Left lung (tissue), 10 donors: Measurements from ENCODE around the gene PRUNE1. TPM values are rescaled to one million over a fixed set of nuclear protein-coding genes. Genes with fewer than 3 reads are reported as not detected.

Experiments
- ATAC-seq: fragments of 200-7000 bp; cut with Tn5 transposase; one replicate; pipeline ENCODE4 v1.9.1; 2020; ENCODE audit warnings: moderate library complexity
- DNase-seq, 4 donors: peaks; one replicate each; pipeline ENCODE4 v3.0.0-alpha.2; 2013 to 2020
- H3K27ac ChIP-seq, 2 donors: fragments of 200-600 bp; sonication (generic) in 1 of 2; one replicate each; pipeline versions ENCODE4 v1.5.0 to v1.8.0; 2020 to 2021
- H3K27me3 ChIP-seq, 2 donors: fragments of 200-600 bp; sonication (generic) in 1 of 2; one replicate each; pipeline versions ENCODE4 v1.5.0 to v1.8.0; 2020 to 2021
- H3K36me3 ChIP-seq, 2 donors: fragments of 200-600 bp; sonication (generic) in 1 of 2; one replicate each; pipeline versions ENCODE4 v1.5.0 to v1.8.0; 2020 to 2021
- H3K4me1 ChIP-seq, 2 donors: fragments of 200-600 bp; one replicate each; pipeline ENCODE4 v1.8.0; 2021
- H3K4me3 ChIP-seq, 2 donors: fragments of 200-600 bp; sonication (generic) in 1 of 2; one replicate each; pipeline versions ENCODE4 v1.5.0 to v1.8.0; 2020 to 2021; ENCODE audit warnings: mild to moderate bottlenecking in 1 of 2
- H3K9me3 ChIP-seq, 2 donors: fragments of 200-600 bp; sonication (generic) in 1 of 2; one replicate each; pipeline versions ENCODE4 v1.5.0 to v1.8.0; 2020 to 2021
- intact Hi-C, 2 donors: fragments of 100-400 bp; cut with DNase I; formaldehyde crosslinking; loops; one replicate each; pipeline versions ENCODE4 v1.11.2 to v1.14.2; 2022
- polyA plus RNA-seq, 6 donors: library from polyadenylated mRNA; unstranded; fragments of 120-200 nt; gene quantifications; one replicate each; pipeline ENCODE4 v1.2.1, GENCODE V29; 2013; ENCODE audit not compliant: insufficient read length in 6 of 6
- total RNA-seq, 2 donors: library from RNA; stranded (reverse); fragmentation: NEBNext Ultra II Directional; extraction: Animal tissue kit (Norgen Biotek cat#: 25700); gene quantifications; one replicate each; pipeline ENCODE4 v1.2.1, GENCODE V29; 2021
- TF ChIP-seq, protein P1 (sequence below), 2 donors: fragments of 200-600 bp; sonication (generic) in 1 of 2; IDR thresholded peaks; one replicate each; pipeline versions ENCODE4 v1.5.0 to v1.8.0; 2021; ENCODE audit warnings: antibody characterized with exemption in 2 of 2
- donor health status: DM: no; HTN: yes; CAD: no.
- donor health status: DM: no; HTN: no; CAD: no.

Gene PRUNE1
- total and polyA plus RNA-seq, 8 donors: 15.1 to 42.7 (median 38.6) TPM

- Histone ChIP-seq H3K36me3 (no peaks in the 10 kb centered on the region), H3K27ac (peak overlapping the region; percentile 94 to 96), H3K4me3 (peak overlapping the region; percentile 58), H3K9me3 (no peaks in the 10 kb centered on the region), H3K4me1 (peaks cover 38 to 87% of the 10 kb centered on the region in 2 donors), H3K27me3 (no peaks in the 10 kb centered on the region)
- no peak for DNase-seq
- ATAC-seq: no peak
- intact Hi-C loops: no loop called here
- TF ChIP-seq, protein P1, sequence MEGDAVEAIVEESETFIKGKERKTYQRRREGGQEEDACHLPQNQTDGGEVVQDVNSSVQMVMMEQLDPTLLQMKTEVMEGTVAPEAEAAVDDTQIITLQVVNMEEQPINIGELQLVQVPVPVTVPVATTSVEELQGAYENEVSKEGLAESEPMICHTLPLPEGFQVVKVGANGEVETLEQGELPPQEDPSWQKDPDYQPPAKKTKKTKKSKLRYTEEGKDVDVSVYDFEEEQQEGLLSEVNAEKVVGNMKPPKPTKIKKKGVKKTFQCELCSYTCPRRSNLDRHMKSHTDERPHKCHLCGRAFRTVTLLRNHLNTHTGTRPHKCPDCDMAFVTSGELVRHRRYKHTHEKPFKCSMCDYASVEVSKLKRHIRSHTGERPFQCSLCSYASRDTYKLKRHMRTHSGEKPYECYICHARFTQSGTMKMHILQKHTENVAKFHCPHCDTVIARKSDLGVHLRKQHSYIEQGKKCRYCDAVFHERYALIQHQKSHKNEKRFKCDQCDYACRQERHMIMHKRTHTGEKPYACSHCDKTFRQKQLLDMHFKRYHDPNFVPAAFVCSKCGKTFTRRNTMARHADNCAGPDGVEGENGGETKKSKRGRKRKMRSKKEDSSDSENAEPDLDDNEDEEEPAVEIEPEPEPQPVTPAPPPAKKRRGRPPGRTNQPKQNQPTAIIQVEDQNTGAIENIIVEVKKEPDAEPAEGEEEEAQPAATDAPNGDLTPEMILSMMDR (IDR thresholded peaks at IDR 0.05): no peak
Observed at GRCh38 chr1:151005729-151006319, 2.4 kb upstream of the PRUNE1 start.

DNA sequence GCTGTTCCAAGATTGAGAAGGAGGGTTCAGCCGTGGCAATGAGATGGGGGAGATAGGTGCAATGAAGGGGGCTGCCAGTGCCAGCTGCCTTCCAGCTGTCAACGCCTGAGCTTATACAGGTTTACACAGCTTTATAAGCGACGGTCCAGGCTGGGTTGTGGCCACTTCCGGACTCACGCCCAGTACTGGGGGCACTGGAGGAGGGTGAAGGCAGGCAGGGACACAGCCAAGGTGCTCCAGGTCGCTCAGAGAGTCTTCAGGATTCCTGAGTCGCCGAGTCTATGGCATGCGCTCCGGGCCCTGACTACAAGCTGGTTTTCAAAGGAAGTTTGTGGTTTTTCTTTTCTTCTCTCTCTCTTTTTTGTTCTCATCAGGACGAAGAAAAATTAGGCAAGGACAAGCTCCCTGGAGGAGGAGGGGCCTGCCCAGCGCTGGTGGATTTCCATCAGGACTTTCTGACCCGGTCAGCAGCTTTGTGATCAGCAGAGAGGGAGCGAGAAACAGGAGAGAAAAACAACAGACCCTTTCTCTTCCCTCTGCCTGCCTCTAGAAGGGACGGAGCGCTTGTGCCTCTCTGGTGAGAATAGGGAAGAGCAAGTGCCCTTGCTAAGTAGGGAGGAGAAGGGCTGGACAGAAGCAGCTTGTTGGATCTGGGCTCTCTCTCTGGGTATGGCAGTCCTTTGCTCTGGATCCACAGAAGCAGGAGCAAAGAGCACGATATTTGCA, 1.8 kb upstream of the PRUNE1 start, which contains the start of gene MINDY1:
MINDY1 (minus strand) TSS at position 576 of the 726 bp plus-strand sequence. CDS start 4,285 bp downstream, outside the sequence.
- peak within 1 kb of the TSS; percentile 94 to 96 for H3K27ac ChIP-seq
- H3K27me3 ChIP-seq: no peaks in the 10 kb centered on the region
- peak; percentile 72 to 88 (median 78) for DNase-seq
- intact Hi-C loops: no loop called here
- H3K4me1 ChIP-seq: peaks cover 40 to 87% of the 10 kb centered on the region in 2 donors
- H3K9me3 ChIP-seq: no peaks in the 10 kb centered on the region
- TF ChIP-seq, protein P1 (IDR thresholded peaks at IDR 0.05): peak; percentile 27 to 38
- H3K4me3 ChIP-seq: peak within 1 kb of the TSS; percentile 58
- ATAC-seq: peak; percentile 66
- H3K36me3 ChIP-seq: no peaks in the 10 kb centered on the region

GRCh38 chr1:151007853-151008243, 401 bp upstream of the PRUNE1 start:
- H3K9me3 ChIP-seq: no peaks in the 10 kb centered on the region
- no peaks in the 10 kb centered on the region for H3K27me3 ChIP-seq
- peak overlapping the region; percentile 65 to 66 for H3K4me3 ChIP-seq
- H3K4me1 ChIP-seq: peaks cover 47 to 76% of the 10 kb centered on the region in 2 donors
- no peaks in the 10 kb centered on the region for H3K36me3 ChIP-seq
- intact Hi-C loops: no loop called here
- ATAC-seq: no peak
- DNase-seq: no peak
- TF ChIP-seq, protein P1 (IDR thresholded peaks at IDR 0.05): no peak
- peak overlapping the region; percentile 94 to 96 for H3K27ac ChIP-seq

- H3K27me3 ChIP-seq: no peaks in the 10 kb centered on the region
- no peaks in the 10 kb centered on the region for H3K36me3 ChIP-seq
- peak overlapping the region; percentile 94 to 96 for H3K27ac ChIP-seq
- no peaks in the 10 kb centered on the region for H3K9me3 ChIP-seq
- TF ChIP-seq, protein P1 (IDR thresholded peaks at IDR 0.05): no peak
- ATAC-seq: no peak
- no peak for DNase-seq
- H3K4me1 ChIP-seq: peaks cover 40 to 73% of the 10 kb centered on the region in 2 donors
- intact Hi-C loops: no loop called here
- peak overlapping the region; percentile 65 to 66 for H3K4me3 ChIP-seq
Observed at GRCh38 chr1:151009206-151009587, 948 bp downstream of the PRUNE1 start.

DNA sequence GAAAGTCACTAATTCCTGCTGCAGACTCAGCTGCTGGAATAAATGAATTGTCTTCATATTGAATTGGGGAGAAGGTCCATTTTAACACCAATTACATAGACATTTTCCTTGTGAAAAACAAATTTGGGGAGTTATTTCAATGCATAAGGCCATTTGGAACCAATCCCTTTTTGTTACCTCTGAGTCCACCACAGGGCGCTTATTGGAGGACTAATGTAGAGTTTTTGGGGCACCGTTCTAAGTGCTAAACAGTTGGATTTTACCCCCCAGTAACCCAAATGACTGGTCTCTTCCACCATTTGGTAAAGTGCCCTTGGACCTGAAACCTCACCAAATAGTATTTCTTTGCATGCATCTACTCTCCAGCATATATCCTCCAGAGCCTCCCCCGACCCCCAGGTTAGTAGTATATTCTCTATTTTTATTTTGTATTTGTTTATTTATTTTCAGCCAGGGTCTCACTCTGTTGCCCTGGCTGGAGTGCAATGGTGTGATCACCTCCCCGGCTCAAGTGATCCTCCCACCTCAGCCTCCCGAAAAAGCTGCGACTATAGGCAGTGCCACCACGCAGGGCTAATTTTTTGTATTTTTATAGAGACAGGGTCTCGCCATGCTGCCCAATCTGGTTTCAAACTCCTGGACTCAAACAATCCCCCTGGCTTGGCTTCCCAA, 1.6 kb downstream of the PRUNE1 start:
- TF ChIP-seq, protein P1 (IDR thresholded peaks at IDR 0.05): no peak
- Histone ChIP-seq H3K4me3 (peak overlapping the region in 1 of 2 donors; percentile 65), H3K27ac (peak overlapping the region in 1 of 2 donors; percentile 94), H3K36me3 (no peaks in the 10 kb centered on the region), H3K27me3 (no peaks in the 10 kb centered on the region), H3K4me1 (peaks cover 34 to 67% of the 10 kb centered on the region in 2 donors), H3K9me3 (no peaks in the 10 kb centered on the region)
- intact Hi-C loops: no loop called here
- ATAC-seq (no peak), DNase-seq (no peak)
